ENCODE data around the gene VRK1. TPM values are rescaled to one million over a fixed set of nuclear protein-coding genes. Genes with fewer than 3 reads are reported as not detected.
"Not testable (repeated sequence)": the region's sequence is repeated elsewhere in the genome, so short reads cannot be mapped to it uniquely, and the experiment has no call there.

Gene VRK1
- polyA plus RNA-seq, 3 donors, result 5.5 to 14.3 (median 13.2) TPM

DNA sequence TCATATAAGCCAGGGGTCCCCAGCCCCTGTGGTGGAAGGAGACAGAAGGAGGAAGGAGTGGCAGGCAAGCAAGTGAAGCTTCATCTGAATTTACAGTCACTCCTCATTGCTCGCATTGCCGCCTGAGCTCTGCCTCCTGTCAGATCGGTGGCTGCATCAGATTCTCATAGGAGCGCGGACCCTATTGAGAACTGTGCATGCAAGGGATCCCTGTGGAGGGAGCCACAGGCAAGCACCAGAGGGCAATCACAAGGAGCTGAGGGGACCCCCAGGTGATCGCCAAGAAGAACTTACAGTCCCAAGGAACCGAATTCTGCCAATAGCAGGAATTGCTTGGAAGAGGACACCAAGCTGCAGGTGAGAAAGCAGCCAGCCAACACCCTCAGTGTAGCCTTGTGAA is 33.2 kb upstream of the VRK1 start:
- intact Hi-C loops (cut with micrococcal nuclease), result no loop called here
- Histone ChIP-seq H3K36me3 (replicated peaks in 1 of 2; ENCODE audit: control insufficient read depth in 1 of 2, insufficient read depth in 2 of 2, low read length in 2 of 2) (no peaks in the 10 kb centered on the region), H3K27me3 (ENCODE audit: control insufficient read depth in 2 of 2, insufficient read depth in 2 of 2, low read length in 2 of 2) (peaks cover 2 to 12% of the 10 kb centered on the region in 2 donors), H4K20me1 (ENCODE audit: insufficient read depth, low read length) (no peaks in the 10 kb centered on the region), H3K27ac (ENCODE audit: low read depth in 1 of 2, low read length in 2 of 2) (no peak overlapping the region), H3K4me2 (replicated peaks; ENCODE audit: extremely low read depth, low read length, poor library complexity, severe bottlenecking) (no peak overlapping the region), H3K79me2 (ENCODE audit: insufficient read depth, low read length) (no peaks in the 10 kb centered on the region), H3K9ac (ENCODE audit: insufficient read depth, low read length, poor library complexity, severe bottlenecking) (no peak overlapping the region), H3K9me3 (replicated peaks in 1 of 2; ENCODE audit: control insufficient read depth in 1 of 2, insufficient read depth in 1 of 2, low read length in 2 of 2) (no peaks in the 10 kb centered on the region), H3K4me1 (ENCODE audit: control insufficient read depth in 1 of 2, insufficient read depth in 2 of 2, low read length in 2 of 2) (peaks cover 0 to 2% of the 10 kb centered on the region in 2 donors), H2AFZ (ENCODE audit: insufficient read depth, low read depth, low read length, poor library complexity, severe bottlenecking) (no peak overlapping the region), H3K4me3 (replicated peaks in 1 of 3; ENCODE audit: low read depth in 2 of 3, low read length in 3 of 3) (no peak overlapping the region)
- DNase-seq, result no peak
- TF ChIP-seq, protein P1, sequence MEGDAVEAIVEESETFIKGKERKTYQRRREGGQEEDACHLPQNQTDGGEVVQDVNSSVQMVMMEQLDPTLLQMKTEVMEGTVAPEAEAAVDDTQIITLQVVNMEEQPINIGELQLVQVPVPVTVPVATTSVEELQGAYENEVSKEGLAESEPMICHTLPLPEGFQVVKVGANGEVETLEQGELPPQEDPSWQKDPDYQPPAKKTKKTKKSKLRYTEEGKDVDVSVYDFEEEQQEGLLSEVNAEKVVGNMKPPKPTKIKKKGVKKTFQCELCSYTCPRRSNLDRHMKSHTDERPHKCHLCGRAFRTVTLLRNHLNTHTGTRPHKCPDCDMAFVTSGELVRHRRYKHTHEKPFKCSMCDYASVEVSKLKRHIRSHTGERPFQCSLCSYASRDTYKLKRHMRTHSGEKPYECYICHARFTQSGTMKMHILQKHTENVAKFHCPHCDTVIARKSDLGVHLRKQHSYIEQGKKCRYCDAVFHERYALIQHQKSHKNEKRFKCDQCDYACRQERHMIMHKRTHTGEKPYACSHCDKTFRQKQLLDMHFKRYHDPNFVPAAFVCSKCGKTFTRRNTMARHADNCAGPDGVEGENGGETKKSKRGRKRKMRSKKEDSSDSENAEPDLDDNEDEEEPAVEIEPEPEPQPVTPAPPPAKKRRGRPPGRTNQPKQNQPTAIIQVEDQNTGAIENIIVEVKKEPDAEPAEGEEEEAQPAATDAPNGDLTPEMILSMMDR (IDR thresholded peaks at IDR 0.05), result no peak
- Mint-ChIP-seq H3K4me1 (peaks cover 4% of the 10 kb centered on the region), H3K27ac (no peak overlapping the region), H3K9me3 (peaks cover 0 to 6% (median 2%) of the 10 kb centered on the region in 7 donors), H3K27me3 (ENCODE audit: low read depth in 3 of 3) (peaks cover 13 to 23% (median 15%) of the 10 kb centered on the region in 3 donors), H3K36me3 (no peaks in the 10 kb centered on the region), H3K4me3 (no peak overlapping the region)
- 85% methylated on average over 6 of the region's 7 CpGs for WGBS (ENCODE audit: insufficient coverage)

DNA sequence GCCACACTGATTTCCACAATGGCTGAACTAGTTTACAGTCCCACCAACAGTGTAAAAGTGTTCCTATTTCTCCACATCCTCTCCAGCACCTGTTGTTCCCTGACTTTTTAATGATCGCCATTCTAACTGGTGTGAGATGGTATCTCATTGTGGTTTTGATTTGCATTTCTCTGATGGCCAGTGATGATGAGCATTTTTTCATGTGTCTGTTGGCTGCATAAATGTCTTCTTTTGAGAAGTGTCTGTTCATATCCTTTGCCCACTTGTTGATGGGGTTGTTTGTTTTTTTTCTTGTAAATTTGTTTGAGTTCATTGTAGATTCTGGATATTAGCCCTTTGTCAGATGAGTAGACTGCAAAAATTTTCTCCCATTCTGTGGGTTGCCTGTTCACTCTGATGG is 32.0 kb upstream of the VRK1 start:
- H3K27ac Mint-ChIP-seq; intact Hi-C loops (cut with micrococcal nuclease); H3K9me3 ChIP-seq (replicated peaks in 1 of 2; ENCODE audit: control insufficient read depth in 1 of 2, insufficient read depth in 1 of 2, low read length in 2 of 2); H3K9me3 Mint-ChIP-seq; H3K4me3 Mint-ChIP-seq; H3K9ac ChIP-seq (ENCODE audit: insufficient read depth, low read length, poor library complexity, severe bottlenecking); H3K36me3 Mint-ChIP-seq; DNase-seq; H3K4me1 Mint-ChIP-seq; H3K79me2 ChIP-seq (ENCODE audit: insufficient read depth, low read length); H3K36me3 ChIP-seq (replicated peaks in 1 of 2; ENCODE audit: control insufficient read depth in 1 of 2, insufficient read depth in 2 of 2, low read length in 2 of 2); H4K20me1 ChIP-seq (ENCODE audit: insufficient read depth, low read length); H3K4me3 ChIP-seq (replicated peaks in 1 of 3; ENCODE audit: low read depth in 2 of 3, low read length in 3 of 3); H3K27ac ChIP-seq (ENCODE audit: low read depth in 1 of 2, low read length in 2 of 2); H2AFZ ChIP-seq (ENCODE audit: insufficient read depth, low read depth, low read length, poor library complexity, severe bottlenecking); H3K4me2 ChIP-seq (replicated peaks; ENCODE audit: extremely low read depth, low read length, poor library complexity, severe bottlenecking); H3K4me1 ChIP-seq (ENCODE audit: control insufficient read depth in 1 of 2, insufficient read depth in 2 of 2, low read length in 2 of 2): not testable (repeated sequence)
- peaks cover 2 to 18% of the 10 kb centered on the region in 2 donors for H3K27me3 ChIP-seq (ENCODE audit: control insufficient read depth in 2 of 2, insufficient read depth in 2 of 2, low read length in 2 of 2)
- peaks cover 13 to 19% (median 13%) of the 10 kb centered on the region in 3 donors for H3K27me3 Mint-ChIP-seq (ENCODE audit: low read depth in 3 of 3)
- WGBS (ENCODE audit: insufficient coverage), result no CpG with 5 or more reads among the region's 1 CpG

Data from CD14-positive monocyte (primary cell).